GM19328 (cell line): Measurements from ENCODE around the gene FCRL4.

Experiments used
- ATAC-seq: cut with Tn5 transposase; IDR thresholded peaks from one replicate; pipeline ENCODE4 v1.9.1; 2021; ENCODE audit warnings: mild to moderate bottlenecking, moderate library complexity; ENCODE audit not compliant: unreplicated experiment

Gene FCRL4

GRCh38 chr1:157597959-157598667 is at the start of gene FCRL4:
TSS of gene FCRL4 (minus strand) at chr1:157598085. CDS start at chr1:157597944, 141 bp downstream.
- no peak for ATAC-seq

- ATAC-seq = no peak
Observed at GRCh38 chr1:157646144-157646543, 48.3 kb upstream of the FCRL4 start.

GRCh38 chr1:157641177-157641576 is 43.3 kb upstream of the FCRL4 start:
- ATAC-seq = no peak

GRCh38 chr1:157639800-157640199 is 41.9 kb upstream of the FCRL4 start:
- ATAC-seq = no peak

- no peak for ATAC-seq
Observed at GRCh38 chr1:157628773-157629172, 30.9 kb upstream of the FCRL4 start.

GRCh38 chr1:157626099-157626498 is 28.2 kb upstream of the FCRL4 start:
- ATAC-seq = no peak

GRCh38 chr1:157624471-157624870 is 26.6 kb upstream of the FCRL4 start:
- no peak for ATAC-seq

- ATAC-seq = no peak
Observed at GRCh38 chr1:157622471-157622870, 24.6 kb upstream of the FCRL4 start.

- no peak for ATAC-seq
Observed at GRCh38 chr1:157618190-157618589, 20.3 kb upstream of the FCRL4 start.

- no peak for ATAC-seq
Observed at GRCh38 chr1:157600236-157600635, 2.4 kb upstream of the FCRL4 start.

GRCh38 chr1:157596384-157596783 is 1.5 kb downstream of the FCRL4 start:
- ATAC-seq = no peak

- peak; percentile 71 for ATAC-seq
Observed at GRCh38 chr1:157595356-157595755, 2.5 kb downstream of the FCRL4 start.

- ATAC-seq = no peak
Observed at GRCh38 chr1:157585984-157586383, 11.9 kb downstream of the FCRL4 start.

- ATAC-seq = no peak
Observed at GRCh38 chr1:157584503-157584902, 13.4 kb downstream of the FCRL4 start.

GRCh38 chr1:157580828-157581210 is 17.1 kb downstream of the FCRL4 start:
- ATAC-seq = no peak

- no peak for ATAC-seq
Observed at GRCh38 chr1:157580179-157580827, 17.6 kb downstream of the FCRL4 start.

- ATAC-seq = no peak
Observed at GRCh38 chr1:157577420-157577819, 20.5 kb downstream of the FCRL4 start.

- ATAC-seq = peak; percentile 63
Observed at GRCh38 chr1:157575744-157576143, 22.1 kb downstream of the FCRL4 start.

- ATAC-seq = no peak
Observed at GRCh38 chr1:157574836-157575235, 23.0 kb downstream of the FCRL4 start.

- no peak for ATAC-seq
Observed at GRCh38 chr1:157566484-157567300, 31.2 kb downstream of the FCRL4 start.

GRCh38 chr1:157562515-157562914 is 35.4 kb downstream of the FCRL4 start:
- ATAC-seq = peak; percentile 73

GRCh38 chr1:157558119-157558518 is 39.8 kb downstream of the FCRL4 start:
- ATAC-seq = no peak
